HG02610 (cell line): ENCODE results near the gene PRDM1.
"Not testable (repeated sequence)": the region's sequence is repeated elsewhere in the genome, so short reads cannot be mapped to it uniquely, and the experiment has no call there.

Source experiments
- ATAC-seq: cut with Tn5 transposase; IDR thresholded peaks from one replicate; pipeline ENCODE4 v1.9.1; 2021; ENCODE audit warnings: mild to moderate bottlenecking, moderate library complexity; ENCODE audit not compliant: unreplicated experiment

Gene PRDM1

DNA sequence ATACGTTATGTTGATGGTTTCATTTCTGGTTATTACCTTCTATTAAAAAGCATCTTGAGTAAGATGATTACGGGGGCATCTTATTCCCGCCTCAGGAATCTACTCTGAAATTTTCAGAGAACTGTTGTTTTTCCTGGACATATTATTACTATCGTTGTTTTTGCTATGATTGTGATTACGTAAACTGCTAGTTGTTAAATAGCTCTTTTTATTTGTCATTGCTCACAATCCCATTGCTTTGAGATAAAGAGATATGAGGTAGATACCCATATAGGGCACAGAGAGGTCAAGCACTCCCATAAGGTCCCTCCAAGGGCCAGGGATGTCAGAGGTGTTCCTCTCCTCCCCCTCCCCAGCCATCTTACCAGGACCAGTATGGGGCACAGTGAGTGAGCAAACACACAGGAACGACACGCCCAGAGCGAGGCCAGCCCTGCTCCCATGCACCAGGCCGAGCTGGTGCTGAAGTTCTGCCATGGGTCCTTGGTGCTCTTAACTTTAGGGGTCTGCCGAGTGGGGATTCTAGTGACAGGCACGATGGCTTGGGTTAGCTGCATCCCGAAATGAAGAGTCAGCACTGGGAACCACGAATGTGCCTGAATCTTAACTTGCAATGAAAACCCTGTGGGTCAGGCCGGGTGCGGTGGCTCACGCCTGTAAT lies 49.9 kb downstream of the PRDM1 start:
- no peak for ATAC-seq

- no peak for ATAC-seq
These were observed 50.7 kb downstream of the PRDM1 start for GRCh38 chr6:106136845-106137244.

- ATAC-seq = no peak
These were observed 52.0 kb downstream of the PRDM1 start for GRCh38 chr6:106138151-106138550.

DNA sequence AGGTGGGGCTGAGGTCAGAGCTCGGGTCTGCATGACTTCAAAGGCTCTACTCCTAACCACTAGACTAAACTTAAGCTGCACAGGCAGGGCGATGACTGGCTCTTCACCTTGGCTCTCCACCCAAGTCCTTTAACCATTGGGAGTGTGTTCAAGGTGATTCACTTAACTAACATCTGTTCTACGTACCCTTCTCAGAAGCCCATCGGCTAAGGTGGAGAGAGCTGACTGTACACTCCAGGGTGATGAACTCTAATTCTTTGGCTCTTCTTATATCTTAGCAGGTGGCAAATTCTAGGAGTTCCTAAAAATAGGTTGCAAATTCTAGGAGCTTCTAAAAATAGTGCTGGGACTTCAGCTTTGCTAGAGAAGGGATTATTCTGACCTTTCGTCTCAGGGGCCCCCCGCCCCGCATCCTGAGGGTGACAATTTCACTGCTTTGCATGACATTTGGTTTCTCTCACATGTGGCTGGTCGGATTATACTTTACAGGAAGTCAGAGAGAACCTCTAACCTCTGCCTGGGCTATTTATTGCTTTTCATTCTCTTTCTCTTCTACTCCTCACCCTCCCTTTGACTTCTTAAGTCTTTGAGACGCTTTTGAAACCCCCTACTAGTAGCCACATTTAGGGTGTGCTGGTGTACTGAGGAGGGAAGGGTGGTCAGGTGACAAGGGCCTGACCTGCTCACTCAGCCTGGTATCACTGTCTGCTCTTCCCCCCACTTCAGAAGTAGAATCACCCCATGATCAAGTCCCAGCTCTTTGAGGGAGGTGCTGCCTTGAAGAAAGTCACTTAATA lies 55.5 kb downstream of the PRDM1 start:
- ATAC-seq = peak; percentile 69

GRCh38 chr6:106142876-106143431 lies 56.8 kb downstream of the PRDM1 start:
- ATAC-seq = no peak

DNA sequence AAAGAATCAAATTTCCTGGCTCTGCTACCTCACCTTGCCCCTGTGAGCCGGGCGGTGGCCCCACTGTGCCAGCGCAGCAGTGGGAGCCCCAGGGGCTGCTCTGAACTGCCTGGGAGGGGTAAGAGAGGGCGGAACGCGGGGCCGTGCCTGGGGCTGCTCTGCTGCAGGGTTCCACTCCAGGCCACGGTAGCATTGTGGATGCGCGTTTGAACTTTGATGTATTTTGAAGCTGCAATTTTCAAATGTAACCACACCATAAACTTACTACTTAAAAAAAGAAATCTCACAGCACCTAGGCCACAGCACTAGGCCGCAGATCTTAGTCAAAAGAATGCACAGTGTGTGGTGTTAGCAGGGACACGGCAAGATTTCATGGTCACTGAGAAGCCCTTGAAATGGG lies 57.5 kb downstream of the PRDM1 start:
- no peak for ATAC-seq

DNA sequence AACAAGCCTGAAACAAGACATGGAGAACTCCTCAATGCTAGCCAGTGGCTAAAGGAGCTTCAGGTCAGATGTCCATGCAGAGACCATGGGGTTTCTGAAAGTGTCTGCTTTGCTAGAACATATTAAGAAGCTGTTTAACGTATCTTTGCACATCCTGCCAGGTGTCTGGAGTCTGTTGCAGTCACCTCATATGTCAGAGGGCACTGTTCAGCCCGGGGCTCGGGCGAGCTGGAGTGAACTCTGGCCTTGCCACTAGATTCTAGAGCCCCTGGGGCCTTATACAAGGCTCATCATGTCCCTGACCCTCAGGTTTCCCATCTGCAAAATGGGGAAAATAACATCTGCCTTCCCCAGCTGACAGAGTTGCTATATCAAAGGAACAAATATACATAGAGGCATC lies 59.0 kb downstream of the PRDM1 start:
- no peak for ATAC-seq

- peak; percentile 43 for ATAC-seq
These were observed 59.6 kb downstream of the PRDM1 start for GRCh38 chr6:106145741-106146227.

- ATAC-seq = peak; percentile 57
These were observed 60.8 kb downstream of the PRDM1 start for GRCh38 chr6:106146852-106147351.

GRCh38 chr6:106147476-106147875 lies 61.3 kb downstream of the PRDM1 start:
- ATAC-seq = no peak

- no peak for ATAC-seq
These were observed 63.4 kb downstream of the PRDM1 start for GRCh38 chr6:106149472-106150069.

DNA sequence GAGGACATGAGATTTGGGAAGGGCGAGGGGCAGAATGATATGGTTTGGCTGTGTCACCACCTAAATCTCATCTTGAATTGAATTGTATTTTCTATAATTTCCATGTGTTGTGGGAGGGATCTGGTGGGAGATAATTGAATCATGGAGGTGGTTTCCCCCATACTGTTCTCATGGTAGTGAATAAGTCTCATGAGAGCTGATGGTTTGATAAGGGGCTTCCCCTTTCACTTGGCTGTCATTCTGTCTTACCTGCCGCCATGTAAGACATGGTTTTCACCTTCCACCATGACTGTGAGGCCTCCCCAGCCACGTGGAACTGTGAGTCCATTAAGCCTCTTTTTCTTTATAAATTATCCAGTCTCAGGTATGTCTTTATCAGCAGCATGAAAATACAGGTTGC lies 66.3 kb downstream of the PRDM1 start:
- ATAC-seq = not testable (repeated sequence)

GRCh38 chr6:106152952-106153351 lies 66.8 kb downstream of the PRDM1 start:
- ATAC-seq = no peak

- no peak for ATAC-seq
These were observed 68.2 kb downstream of the PRDM1 start for GRCh38 chr6:106154326-106154725.

DNA sequence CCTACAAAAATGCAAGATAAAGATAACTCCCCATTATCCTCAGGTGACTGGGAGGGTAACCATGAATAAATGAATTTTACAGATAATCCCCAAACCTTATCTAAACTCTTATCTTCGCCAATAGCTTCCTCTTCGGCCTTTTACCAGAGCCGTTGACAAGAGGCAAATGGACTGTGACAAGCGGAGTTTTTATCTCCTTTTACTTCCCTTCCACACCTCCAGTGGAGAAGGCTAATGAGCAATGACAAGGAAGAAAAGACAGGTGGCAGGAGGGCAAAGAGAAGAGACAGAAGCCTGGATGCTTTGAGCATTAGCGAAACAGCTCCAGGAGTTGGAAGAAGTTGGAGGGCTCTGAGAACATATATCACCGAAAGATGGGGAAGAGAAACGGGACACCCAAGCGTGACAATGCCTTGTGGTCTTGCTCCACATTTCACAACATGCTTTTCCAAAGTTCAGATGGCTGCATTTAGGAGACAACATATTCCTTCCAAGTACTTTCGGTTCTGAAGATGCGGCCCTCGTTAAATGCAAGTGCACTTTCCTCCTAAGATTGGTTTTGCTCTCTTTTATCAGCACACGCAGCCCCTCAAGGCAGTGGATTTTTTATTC lies 69.2 kb downstream of the PRDM1 start:
- no peak for ATAC-seq

DNA sequence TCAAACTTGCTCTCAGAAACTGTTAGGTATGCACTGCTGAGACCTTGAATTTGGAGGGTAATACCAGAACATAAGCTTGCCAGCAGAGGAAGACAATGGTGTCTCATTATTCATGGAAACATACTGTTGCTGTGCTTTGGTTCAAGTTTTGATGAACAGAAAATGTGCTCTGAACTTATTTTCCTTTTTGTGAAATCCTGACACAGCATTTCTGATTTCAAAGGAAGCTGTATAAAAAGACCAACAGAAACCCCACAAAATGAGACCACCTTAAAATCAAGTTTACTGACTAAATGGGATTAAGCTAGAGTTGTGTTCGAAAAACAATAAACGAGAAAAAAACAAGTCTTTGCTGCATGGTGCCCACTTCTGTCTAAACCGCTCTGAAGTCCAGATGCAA lies 70.3 kb downstream of the PRDM1 start:
- no peak for ATAC-seq

DNA sequence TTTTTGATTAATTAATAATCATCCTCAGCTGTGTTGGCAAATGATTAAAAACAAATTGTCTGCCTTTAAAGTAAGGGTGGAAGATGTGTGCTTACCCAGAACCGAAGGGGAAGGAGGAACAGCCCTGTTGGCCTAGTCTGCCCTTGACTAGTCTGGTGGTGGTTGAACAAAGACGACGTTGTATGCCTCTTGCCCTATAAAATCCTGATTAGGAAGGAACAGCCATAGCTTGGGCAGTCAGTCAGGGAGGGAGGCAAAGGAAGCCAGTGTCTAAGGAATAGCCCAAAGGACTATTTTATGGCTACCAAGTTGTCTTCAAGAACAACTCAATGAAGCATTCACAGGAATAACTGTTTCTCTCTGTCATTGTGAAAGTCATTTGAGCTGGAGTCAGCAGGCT lies 70.7 kb downstream of the PRDM1 start:
- ATAC-seq = no peak

- ATAC-seq = no peak
These were observed 72.7 kb downstream of the PRDM1 start for GRCh38 chr6:106158816-106159215.
